ENCODE data around the gene RMDN2. TPM values are rescaled to one million over a fixed set of nuclear protein-coding genes. Genes with fewer than 3 reads are reported as not detected.

The RMDN2 gene
- total and polyA plus RNA-seq, 8 donors = 2.4 to 6.6 (median 3.7) TPM

DNA sequence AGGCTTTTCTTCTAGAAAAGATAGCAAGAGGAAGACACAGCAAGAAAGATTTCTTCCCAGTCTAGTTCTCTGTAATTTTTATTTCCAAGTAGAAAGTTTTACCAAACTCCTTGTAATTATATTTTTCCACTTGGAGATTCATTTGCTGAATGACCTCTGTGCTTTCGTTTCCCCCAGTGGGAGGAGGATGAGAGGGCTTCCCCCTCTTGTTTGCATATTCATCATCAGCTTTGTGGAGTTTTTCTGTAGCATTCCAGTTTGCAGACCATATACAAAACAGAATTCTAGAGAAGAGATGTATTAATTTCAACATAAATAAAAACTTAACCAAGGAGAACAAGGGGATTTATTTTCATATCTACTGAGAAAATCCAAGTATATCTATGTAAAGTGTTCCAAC lies 51.3 kb downstream of the RMDN2 start:
- Histone ChIP-seq H3K4me1 (no peaks in the 10 kb centered on the region), H3K36me3 (no peaks in the 10 kb centered on the region), H3K27ac (no peak overlapping the region), H3K4me3 (no peak overlapping the region), H3K27me3 (no peaks in the 10 kb centered on the region), H3K9me3 (no peaks in the 10 kb centered on the region)
- DNase-seq = no peak
- FAIRE-seq = no peak
- no peak for ATAC-seq
- intact Hi-C loops (cut with DNase I) = no loop called here
- WGBS, 2 donors = 83 to 88% methylated on average over 1 of the region's 1 CpG
- TF ChIP-seq, protein P1, sequence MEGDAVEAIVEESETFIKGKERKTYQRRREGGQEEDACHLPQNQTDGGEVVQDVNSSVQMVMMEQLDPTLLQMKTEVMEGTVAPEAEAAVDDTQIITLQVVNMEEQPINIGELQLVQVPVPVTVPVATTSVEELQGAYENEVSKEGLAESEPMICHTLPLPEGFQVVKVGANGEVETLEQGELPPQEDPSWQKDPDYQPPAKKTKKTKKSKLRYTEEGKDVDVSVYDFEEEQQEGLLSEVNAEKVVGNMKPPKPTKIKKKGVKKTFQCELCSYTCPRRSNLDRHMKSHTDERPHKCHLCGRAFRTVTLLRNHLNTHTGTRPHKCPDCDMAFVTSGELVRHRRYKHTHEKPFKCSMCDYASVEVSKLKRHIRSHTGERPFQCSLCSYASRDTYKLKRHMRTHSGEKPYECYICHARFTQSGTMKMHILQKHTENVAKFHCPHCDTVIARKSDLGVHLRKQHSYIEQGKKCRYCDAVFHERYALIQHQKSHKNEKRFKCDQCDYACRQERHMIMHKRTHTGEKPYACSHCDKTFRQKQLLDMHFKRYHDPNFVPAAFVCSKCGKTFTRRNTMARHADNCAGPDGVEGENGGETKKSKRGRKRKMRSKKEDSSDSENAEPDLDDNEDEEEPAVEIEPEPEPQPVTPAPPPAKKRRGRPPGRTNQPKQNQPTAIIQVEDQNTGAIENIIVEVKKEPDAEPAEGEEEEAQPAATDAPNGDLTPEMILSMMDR (IDR thresholded peaks at IDR 0.05) = no peak

DNA sequence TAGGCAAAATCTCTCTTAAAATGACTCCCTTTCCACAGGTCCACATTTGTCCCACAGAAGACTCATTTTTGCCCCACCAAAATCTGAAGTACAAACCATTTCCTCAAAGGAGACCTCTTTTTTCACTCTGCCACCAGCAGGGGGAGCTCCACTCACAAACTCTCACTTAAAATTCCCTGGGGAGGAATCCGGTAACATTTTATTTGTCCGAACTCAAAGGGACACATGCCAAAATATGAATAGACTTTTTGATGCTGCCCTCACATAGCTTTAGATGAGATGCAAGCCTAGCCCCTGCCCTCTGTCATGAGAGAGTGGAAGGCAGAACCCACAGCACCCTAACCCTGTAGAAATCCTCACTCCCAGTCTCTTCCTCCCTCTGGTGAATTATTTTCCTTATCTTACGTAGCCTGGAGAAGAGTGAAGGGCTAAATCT lies 57.1 kb downstream of the RMDN2 start:
- TF ChIP-seq, protein P1 (IDR thresholded peaks at IDR 0.05) = peak; percentile 61 to 84 (median 70)
- no peaks in the 10 kb centered on the region for H3K9me3 ChIP-seq
- intact Hi-C loops (cut with DNase I) = loop anchor here in 2 of 3 donors (10.0 kb wide), 2 partner anchors 133 to 293 kb away; no protein-coding TSS in a partner anchor
- DNase-seq = peak in 5 of 6 donors; percentile 32 to 76 (median 53)
- FAIRE-seq = peak; percentile 20
- H3K4me1 ChIP-seq = peaks cover 0 to 3% (median 0%) of the 10 kb centered on the region in 3 donors
- H3K27ac ChIP-seq = no peak overlapping the region
- H3K4me3 ChIP-seq = no peak overlapping the region
- ATAC-seq = peak; percentile 46 to 71 (median 60)
- H3K27me3 ChIP-seq = no peaks in the 10 kb centered on the region
- 3 to 4% methylated on average over 3 of the region's 3 CpGs for WGBS, 2 donors
- H3K36me3 ChIP-seq = no peaks in the 10 kb centered on the region

DNA sequence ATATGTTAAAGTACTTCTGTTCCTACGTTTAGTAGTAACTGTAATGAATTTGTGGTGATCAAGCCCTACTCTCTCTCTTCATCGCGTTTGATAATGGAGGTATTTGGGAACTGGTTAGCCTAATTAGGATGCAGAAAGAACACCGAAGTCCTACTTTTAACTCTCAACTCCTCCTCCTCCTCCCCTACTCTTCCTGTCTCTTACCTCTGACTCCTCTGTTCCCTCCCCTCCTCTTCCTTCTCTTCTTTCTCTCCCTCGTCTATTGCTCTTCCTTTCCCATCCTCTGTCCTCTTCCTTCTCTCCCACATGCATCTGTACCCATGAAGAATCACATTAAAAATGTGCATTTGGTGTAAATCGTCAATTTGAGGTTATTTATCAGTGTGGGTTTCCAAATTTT lies 57.8 kb downstream of the RMDN2 start:
- FAIRE-seq = no peak
- intact Hi-C loops (cut with DNase I) = loop anchor here in 2 of 3 donors (10.0 kb wide), 2 partner anchors 132 to 292 kb away; no protein-coding TSS in a partner anchor
- Histone ChIP-seq H3K36me3 (no peaks in the 10 kb centered on the region), H3K9me3 (no peaks in the 10 kb centered on the region), H3K4me1 (peaks cover 0 to 3% (median 0%) of the 10 kb centered on the region in 3 donors), H3K27ac (no peak overlapping the region), H3K27me3 (no peaks in the 10 kb centered on the region), H3K4me3 (no peak overlapping the region)
- TF ChIP-seq, protein P1 (IDR thresholded peaks at IDR 0.05) = no peak
- WGBS, 2 donors = 60 to 68% methylated on average over 6 of the region's 6 CpGs
- DNase-seq = no peak
- ATAC-seq = no peak

DNA sequence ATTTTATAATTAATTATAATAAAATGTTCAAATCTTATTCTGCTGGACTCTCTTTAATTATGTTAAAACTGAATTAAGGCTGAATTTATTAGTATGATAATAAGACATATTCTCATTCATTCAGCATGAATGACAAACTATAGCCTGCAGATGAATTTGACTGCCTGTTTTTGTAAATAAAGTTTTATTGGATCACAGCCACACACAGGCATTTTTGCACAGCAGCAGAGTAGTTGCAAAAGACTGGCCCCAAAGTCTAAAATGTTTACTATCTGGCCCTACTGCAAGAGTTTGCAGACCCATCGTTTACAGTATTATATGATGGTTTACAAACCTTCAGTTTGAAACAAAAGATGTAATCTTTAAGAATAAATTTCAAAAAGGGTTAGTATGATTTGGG lies 58.6 kb downstream of the RMDN2 start:
- FAIRE-seq (no peak), ATAC-seq (no peak), DNase-seq (no peak)
- WGBS, 2 donors = 68 to 80% methylated on average over 1 of the region's 1 CpG
- Histone ChIP-seq H3K36me3 (no peaks in the 10 kb centered on the region), H3K4me1 (peaks cover 0 to 3% (median 0%) of the 10 kb centered on the region in 3 donors), H3K9me3 (no peaks in the 10 kb centered on the region), H3K4me3 (no peak overlapping the region), H3K27me3 (no peaks in the 10 kb centered on the region), H3K27ac (no peak overlapping the region)
- intact Hi-C loops (cut with DNase I) = loop anchor here in 2 of 3 donors (10.0 kb wide), 2 partner anchors 131 to 291 kb away; no protein-coding TSS in a partner anchor
- TF ChIP-seq, protein P1 (IDR thresholded peaks at IDR 0.05) = no peak

DNA sequence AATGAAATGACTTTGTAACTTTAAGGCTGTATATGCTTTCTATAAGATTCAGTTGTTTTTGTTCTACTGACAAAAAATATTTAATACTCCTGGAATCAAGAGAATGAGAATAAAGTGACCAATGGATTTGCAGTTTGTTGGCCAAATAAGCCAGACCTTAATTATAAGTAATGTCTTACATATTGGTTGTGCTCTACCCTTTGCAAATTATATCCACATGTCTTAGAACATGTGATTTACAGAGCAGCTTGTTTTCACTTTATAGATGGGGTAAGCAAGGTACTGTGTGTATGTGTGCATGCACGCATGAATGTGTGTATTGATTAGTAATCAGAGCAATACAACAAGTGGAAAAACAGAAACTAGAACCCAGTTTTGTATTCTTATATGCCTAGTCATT lies 59.1 kb downstream of the RMDN2 start:
- FAIRE-seq = no peak
- intact Hi-C loops (cut with DNase I) = loop anchor here in 2 of 3 donors (10.0 kb wide), 2 partner anchors 131 to 291 kb away; no protein-coding TSS in a partner anchor

More for the DNA sequence above, 59.1 kb downstream of the RMDN2 start:
- H3K4me3 ChIP-seq = no peak overlapping the region
- no peak for ATAC-seq
- H3K4me1 ChIP-seq = peaks cover 0 to 3% (median 0%) of the 10 kb centered on the region in 3 donors
- H3K9me3 ChIP-seq = no peaks in the 10 kb centered on the region
- TF ChIP-seq, protein P1 (IDR thresholded peaks at IDR 0.05) = no peak
- no peak overlapping the region for H3K27ac ChIP-seq
- DNase-seq = no peak
- H3K36me3 ChIP-seq = no peaks in the 10 kb centered on the region
- no peaks in the 10 kb centered on the region for H3K27me3 ChIP-seq
- 79 to 86% methylated on average over 1 of the region's 1 CpG for WGBS, 2 donors
